H9 (cell line): ENCODE data around the gene ERBIN. TPM values are rescaled to one million over a fixed set of nuclear protein-coding genes. Genes with fewer than 3 reads are reported as not detected.

Experiments used
- DNase-seq: peaks from one replicate; pipeline ENCODE4 v3.0.0-alpha.2; 2017
- H2AFZ ChIP-seq: one replicate; pipeline ENCODE4 v1.6.1; 2013; ENCODE audit warnings: mild to moderate bottlenecking, low read length, control low read depth, moderate library complexity
- H2AK5ac ChIP-seq: 2 replicates; pipeline ENCODE4 v1.6.1; 2013; ENCODE audit warnings: low read length, control low read depth, mixed read lengths; ENCODE audit not compliant: insufficient read length
- H2BK120ac ChIP-seq: one replicate; pipeline ENCODE4 v1.6.1; 2013; ENCODE audit warnings: low read depth, mild to moderate bottlenecking, low read length, control low read depth, inconsistent platforms; ENCODE audit not compliant: poor library complexity, severe bottlenecking
- H2BK12ac ChIP-seq: 2 replicates; pipeline ENCODE4 v1.6.1; 2013; ENCODE audit warnings: low read length, control low read depth, mixed read lengths, low read depth; ENCODE audit not compliant: insufficient read length
- H2BK15ac ChIP-seq: 2 replicates; pipeline ENCODE4 v1.6.1; 2013; ENCODE audit warnings: low read depth, low read length, control low read depth
- H2BK20ac ChIP-seq: one replicate; pipeline ENCODE4 v1.6.1; 2013; ENCODE audit warnings: low read depth, mild to moderate bottlenecking, low read length, control low read depth, inconsistent platforms; ENCODE audit not compliant: poor library complexity, severe bottlenecking
- H2BK5ac ChIP-seq: 2 replicates; pipeline ENCODE4 v1.6.1; 2013; ENCODE audit warnings: low read length, control low read depth, mixed read lengths; ENCODE audit not compliant: insufficient read length
- H3K14ac ChIP-seq: 2 replicates; pipeline ENCODE4 v1.6.1; 2013; ENCODE audit warnings: low read length, control low read depth; ENCODE audit not compliant: insufficient read depth
- H3K18ac ChIP-seq: 2 replicates; pipeline ENCODE4 v1.6.1; 2013; ENCODE audit warnings: low read depth, mild to moderate bottlenecking, mixed read lengths, low read length, control low read depth; ENCODE audit not compliant: insufficient read length
- H3K23ac ChIP-seq: 2 replicates; pipeline ENCODE4 v1.6.1; 2013; ENCODE audit warnings: low read length, control low read depth, mixed read lengths, low read depth; ENCODE audit not compliant: insufficient read length
- H3K23me2 ChIP-seq: 2 replicates; pipeline ENCODE4 v1.6.1; 2013; ENCODE audit warnings: low read depth, mild to moderate bottlenecking, mixed read lengths, low read length, control low read depth; ENCODE audit not compliant: insufficient read length, poor library complexity, severe bottlenecking
- H3K27ac ChIP-seq: 2 replicates; pipeline ENCODE4 v1.5.1; 2013; ENCODE audit warnings: low read length, control low read depth, mixed read lengths, low read depth; ENCODE audit not compliant: insufficient read length
- H3K27me3 ChIP-seq: 2 replicates; pipeline ENCODE4 v1.6.1; 2013; ENCODE audit warnings: low read length, control low read depth, inconsistent platforms; ENCODE audit not compliant: insufficient read depth
- H3K4ac ChIP-seq: 2 replicates; pipeline ENCODE4 v1.6.1; 2013; ENCODE audit warnings: low read depth, mild to moderate bottlenecking, control low read depth, inconsistent platforms, low read length, moderate library complexity
- H3K4me1 ChIP-seq: 2 replicates; pipeline ENCODE4 v1.6.1; 2013; ENCODE audit warnings: low read length, control low read depth, inconsistent platforms; ENCODE audit not compliant: insufficient read depth
- H3K4me2 ChIP-seq: 2 replicates; pipeline ENCODE4 v1.6.1; 2013; ENCODE audit warnings: low read length, control low read depth, mixed read lengths; ENCODE audit not compliant: insufficient read length, insufficient read depth
- H3K56ac ChIP-seq: 2 replicates; pipeline ENCODE4 v1.6.1; 2013; ENCODE audit warnings: low read depth, mild to moderate bottlenecking, mixed read lengths, low read length, control low read depth; ENCODE audit not compliant: insufficient read length
- H3K79me1 ChIP-seq: 2 replicates; pipeline ENCODE4 v1.6.1; 2013; ENCODE audit warnings: low read depth, mild to moderate bottlenecking, moderate library complexity, low read length, control low read depth, inconsistent platforms; ENCODE audit not compliant: insufficient read depth, poor library complexity, severe bottlenecking
- H3K79me2 ChIP-seq: 2 replicates; pipeline ENCODE4 v1.6.1; 2013; ENCODE audit warnings: low read length, control low read depth, inconsistent platforms; ENCODE audit not compliant: insufficient read depth
- H3K9ac ChIP-seq: 2 replicates; pipeline ENCODE4 v1.6.1; 2013; ENCODE audit warnings: low read length, control low read depth, mixed read lengths; ENCODE audit not compliant: insufficient read length; ENCODE audit errors: extremely low read depth
- H3K9me3 ChIP-seq: one replicate; pipeline ENCODE4 v1.6.1; 2013; ENCODE audit warnings: low read depth, low read length, inconsistent platforms; ENCODE audit not compliant: control insufficient read depth
- H3T11ph ChIP-seq: one replicate; pipeline ENCODE4 v1.6.1; 2013; ENCODE audit warnings: mild to moderate bottlenecking, low read length, control low read depth, inconsistent platforms
- H4K20me1 ChIP-seq: one replicate; pipeline ENCODE4 v1.6.1; 2013; ENCODE audit not compliant: control insufficient read depth, insufficient read length, insufficient read depth
- H4K5ac ChIP-seq: 2 replicates; pipeline ENCODE4 v1.6.1; 2013; ENCODE audit warnings: low read depth, mild to moderate bottlenecking, mixed read lengths, low read length, control low read depth; ENCODE audit not compliant: insufficient read length
- H4K8ac ChIP-seq: replicated peaks from 2 replicates; pipeline ENCODE4 v1.6.1; 2013; ENCODE audit warnings: low read length, control low read depth, mixed read lengths, low read depth; ENCODE audit not compliant: insufficient read length
- H4K91ac ChIP-seq: 2 replicates; pipeline ENCODE4 v1.6.1; 2013; ENCODE audit warnings: low read depth, mild to moderate bottlenecking, moderate library complexity, mixed read lengths, low read length, control low read depth; ENCODE audit not compliant: insufficient read length
- H3K27ac Mint-ChIP-seq, 3 experiments: 2 replicates in 2 of 3; 3 replicates in 1 of 3; pipeline ENCODE4 v1.8.0; 2020 to 2021; ENCODE audit warnings: mixed read lengths in 3 of 3, mild to moderate bottlenecking in 1 of 3, moderate library complexity in 1 of 3
- H3K27me3 Mint-ChIP-seq: 2 replicates; pipeline ENCODE4 v1.8.0; 2021; ENCODE audit warnings: low read depth, mild to moderate bottlenecking, moderate library complexity, mixed read lengths
- H3K36me3 Mint-ChIP-seq, 3 experiments: 2 replicates in 2 of 3; 3 replicates in 1 of 3; pipeline ENCODE4 v1.8.0; 2020 to 2021; ENCODE audit warnings: low read depth in 3 of 3, mixed read lengths in 3 of 3; ENCODE audit not compliant: insufficient read depth in 1 of 3
- H3K4me1 Mint-ChIP-seq, 2 experiments: 2 replicates each; pipeline ENCODE4 v1.8.0; 2020; ENCODE audit warnings: mixed read lengths in 2 of 2
- H3K4me3 Mint-ChIP-seq, 2 experiments: 2 replicates in 1 of 2; 3 replicates in 1 of 2; pipeline ENCODE4 v1.8.0; 2020 to 2021; ENCODE audit warnings: mild to moderate bottlenecking in 2 of 2, mixed read lengths in 2 of 2, moderate library complexity in 1 of 2
- H3K9me3 Mint-ChIP-seq, 2 experiments: 2 replicates in 1 of 2; 3 replicates in 1 of 2; pipeline ENCODE4 v1.8.0; 2020; ENCODE audit warnings: mild to moderate bottlenecking in 2 of 2, mixed read lengths in 2 of 2, moderate library complexity in 1 of 2
- CTCF ChIP-seq: fragments of 200-600 bp; sonication (generic); conservative IDR thresholded peaks from 3 replicates; pipeline ENCODE4 v1.8.0; 2021; ENCODE audit warnings: antibody characterized with exemption, mild to moderate bottlenecking
- total RNA-seq: library from RNA; stranded (reverse); gene quantifications from 2 replicates; pipeline ENCODE4 v1.2.1, GENCODE V29; 2021

Gene ERBIN
- total RNA-seq, 1 experiment from 2014 or later = 42.9 TPM

DNA sequence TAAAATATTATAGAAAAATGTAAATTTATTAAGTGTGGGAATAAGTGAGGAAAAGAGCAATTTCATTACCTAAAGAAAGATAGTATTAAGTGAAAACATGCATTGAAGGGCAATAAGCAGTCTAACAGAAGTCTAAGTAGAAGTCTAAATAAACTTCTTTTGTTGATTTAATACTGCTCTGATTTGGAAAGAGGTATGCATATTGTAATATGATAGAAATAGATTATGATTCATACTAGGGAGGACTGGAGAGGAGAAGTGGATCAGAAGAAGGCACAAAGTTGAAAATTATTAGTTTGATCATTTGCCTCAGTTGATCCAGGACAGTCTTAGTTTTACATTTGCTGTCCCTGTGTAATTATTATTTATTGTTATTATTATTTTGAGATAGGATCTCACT lies 6.6 kb upstream of the ERBIN start:
- Histone ChIP-seq H2BK20ac (no peak overlapping the region), H2BK12ac (no peak overlapping the region), H4K20me1 (no peaks in the 10 kb centered on the region), H2BK15ac (no peak overlapping the region), H3T11ph (no peak overlapping the region), H3K27ac (no peak overlapping the region), H2BK120ac (no peak overlapping the region), H4K8ac (no peak overlapping the region), H3K23ac (no peak overlapping the region), H3K56ac (no peak overlapping the region), H2BK5ac (no peak overlapping the region), H2AFZ (no peak overlapping the region), H3K14ac (no peak overlapping the region), H3K23me2 (peaks cover 3% of the 10 kb centered on the region), H3K79me1 (no peaks in the 10 kb centered on the region), H3K4me2 (no peak overlapping the region), H4K91ac (no peak overlapping the region), H3K9ac (no peak overlapping the region), H3K4me1 (no peaks in the 10 kb centered on the region), H3K4ac (no peak overlapping the region), H4K5ac (no peak overlapping the region), H3K9me3 (no peaks in the 10 kb centered on the region), H3K18ac (no peak overlapping the region), H2AK5ac (no peak overlapping the region), H3K27me3 (peaks cover 2% of the 10 kb centered on the region; the same call in 1 of the 2 replicates), H3K79me2 (no peaks in the 10 kb centered on the region)
- Mint-ChIP-seq H3K4me1 (peaks cover 11% of the 10 kb centered on the region in 2 experiments), H3K27me3 (peaks cover 15% of the 10 kb centered on the region), H3K27ac (no peak overlapping the region), H3K36me3 (no peaks in the 10 kb centered on the region), H3K4me3 (no peak overlapping the region), H3K9me3 (no peaks in the 10 kb centered on the region)
- DNase-seq = no peak
- no peak for TF ChIP-seq CTCF
